ENCODE measurements around the gene TSEN54. TPM values are rescaled to one million over a fixed set of nuclear protein-coding genes. Genes with fewer than 3 reads are reported as not detected.

The TSEN54 gene
- total RNA-seq, 1 donor = 8.0 TPM

DNA sequence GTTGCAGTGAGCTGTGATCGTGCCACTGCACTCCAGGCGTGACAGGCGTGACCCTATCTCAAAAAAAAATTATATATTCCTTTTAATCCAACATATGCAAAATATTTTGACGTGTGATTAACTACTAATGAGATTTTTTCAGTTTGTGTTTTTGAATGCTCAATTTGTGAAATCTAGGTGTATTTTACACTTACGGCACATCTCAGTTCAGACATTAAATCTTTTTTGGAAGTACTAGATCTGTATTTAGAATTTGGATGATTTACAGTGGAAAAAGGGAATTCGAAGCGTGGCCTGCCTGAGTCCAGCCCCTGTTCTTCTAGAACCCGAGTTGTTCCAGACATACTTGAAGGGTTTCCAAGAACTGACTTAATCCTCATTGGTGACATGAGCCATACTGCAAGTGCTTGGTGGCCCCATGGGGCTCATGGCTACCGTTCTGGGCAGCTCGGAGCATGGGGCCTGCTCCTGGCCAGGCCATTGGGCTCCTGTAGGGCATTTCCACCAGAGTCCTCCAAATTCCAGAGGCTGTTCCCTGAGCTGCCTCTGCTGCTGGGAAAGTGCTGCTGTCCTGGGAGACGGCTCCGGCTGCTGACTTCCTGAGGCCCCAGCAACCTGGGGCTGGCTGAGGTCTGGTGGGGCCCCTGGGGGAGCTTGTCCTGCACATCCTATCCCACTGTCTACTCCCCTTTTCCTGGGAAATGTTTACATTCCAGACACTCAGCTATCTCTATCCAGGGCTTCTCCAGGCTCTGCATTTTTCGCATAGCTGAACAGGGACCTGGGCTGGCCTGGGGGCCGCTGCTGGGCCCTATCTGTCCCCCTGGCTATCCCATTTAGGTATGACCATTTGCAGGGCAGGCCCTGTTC is 36.3 kb downstream of the TSEN54 start:
- DNase-seq (ENCODE audit: low read depth) = no peak
- TF ChIP-seq, protein P1, sequence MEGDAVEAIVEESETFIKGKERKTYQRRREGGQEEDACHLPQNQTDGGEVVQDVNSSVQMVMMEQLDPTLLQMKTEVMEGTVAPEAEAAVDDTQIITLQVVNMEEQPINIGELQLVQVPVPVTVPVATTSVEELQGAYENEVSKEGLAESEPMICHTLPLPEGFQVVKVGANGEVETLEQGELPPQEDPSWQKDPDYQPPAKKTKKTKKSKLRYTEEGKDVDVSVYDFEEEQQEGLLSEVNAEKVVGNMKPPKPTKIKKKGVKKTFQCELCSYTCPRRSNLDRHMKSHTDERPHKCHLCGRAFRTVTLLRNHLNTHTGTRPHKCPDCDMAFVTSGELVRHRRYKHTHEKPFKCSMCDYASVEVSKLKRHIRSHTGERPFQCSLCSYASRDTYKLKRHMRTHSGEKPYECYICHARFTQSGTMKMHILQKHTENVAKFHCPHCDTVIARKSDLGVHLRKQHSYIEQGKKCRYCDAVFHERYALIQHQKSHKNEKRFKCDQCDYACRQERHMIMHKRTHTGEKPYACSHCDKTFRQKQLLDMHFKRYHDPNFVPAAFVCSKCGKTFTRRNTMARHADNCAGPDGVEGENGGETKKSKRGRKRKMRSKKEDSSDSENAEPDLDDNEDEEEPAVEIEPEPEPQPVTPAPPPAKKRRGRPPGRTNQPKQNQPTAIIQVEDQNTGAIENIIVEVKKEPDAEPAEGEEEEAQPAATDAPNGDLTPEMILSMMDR (IDR thresholded peaks at IDR 0.05; ENCODE audit: insufficient read depth, low read length) = no peak
- no peak overlapping the region for H3K4me3 ChIP-seq (ENCODE audit: low read depth, low read length)

DNA sequence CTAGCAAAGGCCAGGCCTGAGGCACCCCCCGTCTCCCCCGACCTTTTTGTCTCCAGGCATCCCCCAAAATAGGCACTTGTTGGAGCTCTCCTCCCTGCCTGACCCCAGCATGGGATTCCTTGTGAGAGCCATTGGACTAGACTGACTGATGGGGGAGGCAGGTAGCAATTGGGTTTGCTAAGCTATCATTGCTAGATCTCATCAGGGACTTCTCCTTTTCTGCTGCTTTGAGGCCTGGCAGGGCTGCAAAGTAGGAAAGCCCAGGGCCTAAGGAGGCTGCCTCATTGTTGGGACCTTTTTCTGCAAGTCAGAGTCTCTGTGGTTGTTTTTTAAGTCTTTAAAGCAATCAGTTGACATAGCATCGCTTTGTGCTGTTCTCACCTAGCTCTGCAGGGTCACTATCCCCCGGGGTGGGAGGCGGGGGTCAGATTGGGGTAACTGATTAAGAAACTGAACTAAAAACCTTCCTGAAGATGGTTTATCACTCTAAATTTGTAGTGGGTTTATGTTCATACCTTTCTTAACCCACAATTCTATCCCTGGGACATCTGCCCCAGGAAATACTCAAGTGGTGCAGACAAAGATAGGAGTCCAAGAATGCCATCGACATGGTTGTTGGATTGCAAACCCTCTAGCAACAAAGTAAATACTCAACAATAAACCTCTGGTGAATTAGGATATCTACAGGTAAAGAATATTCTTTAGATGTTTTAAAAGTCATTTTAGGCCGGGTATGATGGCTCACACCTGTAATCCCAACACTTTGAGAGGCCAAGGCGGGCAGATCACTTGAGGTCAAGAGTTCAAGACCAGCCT is 37.2 kb downstream of the TSEN54 start:
- DNase-seq (ENCODE audit: low read depth) = no peak
- no peak overlapping the region for H3K4me3 ChIP-seq (ENCODE audit: low read depth, low read length)
- TF ChIP-seq, protein P1 (IDR thresholded peaks at IDR 0.05; ENCODE audit: insufficient read depth, low read length) = no peak

GRCh38 chr17:75555679-75556153 is 39.4 kb downstream of the TSEN54 start:
- TF ChIP-seq, protein P1 (IDR thresholded peaks at IDR 0.05; ENCODE audit: insufficient read depth, low read length) = no peak
- no peak for DNase-seq (ENCODE audit: low read depth)
- no peak overlapping the region for H3K4me3 ChIP-seq (ENCODE audit: low read depth, low read length)

- peak; percentile 70 for DNase-seq (ENCODE audit: low read depth)
- TF ChIP-seq, protein P1 (IDR thresholded peaks at IDR 0.05; ENCODE audit: insufficient read depth, low read length) = no peak
- no peak overlapping the region for H3K4me3 ChIP-seq (ENCODE audit: low read depth, low read length)
Measured at GRCh38 chr17:75557075-75557851, 40.9 kb downstream of the TSEN54 start.

DNA sequence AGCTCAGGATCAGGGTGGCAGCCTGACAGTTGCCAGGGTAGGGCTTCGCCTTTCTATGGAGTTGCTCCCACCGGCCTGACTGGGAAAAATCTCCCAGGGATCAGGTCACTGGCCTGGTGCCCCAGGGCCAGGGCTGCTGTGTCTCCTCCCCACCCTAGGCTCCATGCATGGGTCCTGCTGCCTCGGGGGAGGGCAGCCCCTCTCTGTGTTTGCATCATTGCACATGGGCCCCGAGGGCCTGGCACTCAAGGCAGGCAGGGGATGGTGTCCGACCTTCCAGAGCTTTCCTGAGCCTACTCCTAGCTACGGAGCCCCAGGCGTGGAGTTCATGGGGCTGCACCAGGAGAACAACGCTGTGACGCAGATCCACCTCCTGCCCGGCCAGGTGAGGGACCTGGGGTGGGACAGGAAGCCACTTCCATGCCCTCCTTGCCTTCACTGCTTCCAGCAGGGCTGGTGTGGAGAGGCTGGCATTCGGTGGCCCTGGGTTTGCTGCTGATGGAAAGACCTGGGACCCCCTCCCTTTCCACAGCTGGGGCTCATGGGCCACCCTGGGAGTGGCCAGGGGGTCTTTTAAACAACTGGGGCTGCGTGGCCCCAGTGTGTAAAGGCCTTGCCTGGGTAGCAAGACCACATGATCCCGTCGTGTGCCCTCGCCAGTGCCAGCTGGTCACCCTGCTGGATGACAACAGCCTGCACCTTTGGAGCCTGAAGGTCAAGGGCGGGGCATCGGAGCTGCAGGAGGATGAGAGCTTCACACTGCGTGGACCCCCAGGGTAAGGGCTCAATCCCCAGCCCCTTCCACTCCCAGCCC is 41.7 kb downstream of the TSEN54 start:
- no peak overlapping the region for H3K4me3 ChIP-seq (ENCODE audit: low read depth, low read length)
- no peak for DNase-seq (ENCODE audit: low read depth)
- TF ChIP-seq, protein P1 (IDR thresholded peaks at IDR 0.05; ENCODE audit: insufficient read depth, low read length) = no peak

Measured in fibroblast of the aortic adventitia (primary cell).